ENCODE results near the gene USP13. TPM values are rescaled to one million over a fixed set of nuclear protein-coding genes. Genes with fewer than 3 reads are reported as not detected.

The USP13 gene
- total and polyA plus RNA-seq, 2 of the 13 experiments (the other 11 are each of a cell fraction or from before 2014, with no cell fraction given): 15.9 to 36.7 TPM

DNA sequence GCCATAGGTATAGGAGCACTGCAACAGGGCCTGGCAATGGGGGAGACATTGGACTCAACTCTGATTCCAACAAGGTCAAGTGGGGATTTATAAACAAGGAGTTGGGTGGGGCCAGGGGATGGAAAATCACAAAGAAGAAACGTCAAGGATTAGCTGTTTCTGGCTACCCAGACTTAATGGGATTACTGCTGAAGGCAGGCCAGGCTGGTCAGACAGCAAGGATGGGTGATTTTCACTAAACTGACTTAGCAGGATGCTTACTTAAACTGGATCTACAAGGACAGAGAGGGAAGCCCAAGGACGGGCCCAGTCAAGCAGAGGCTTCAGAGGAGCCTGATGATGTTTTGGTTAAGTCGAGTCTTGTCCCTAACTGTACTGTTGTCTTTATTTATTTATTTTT is 76.2 kb downstream of the USP13 start:
- Histone ChIP-seq H3K79me2 (ENCODE audit: insufficient read depth, low read length) (peaks cover 6% of the 10 kb centered on the region), H2AFZ (ENCODE audit: low read length) (no peak overlapping the region), H3K9me3 (ENCODE audit: low read length) (no peaks in the 10 kb centered on the region), H3K27ac (ENCODE audit: extremely low read length, insufficient read depth, low read length) (no peak overlapping the region), H3K36me3 (replicated peaks in 1 of 2; ENCODE audit: control insufficient read depth in 1 of 2, insufficient read depth in 2 of 2, low read length in 2 of 2) (peaks cover 8 to 39% of the 10 kb centered on the region in 2 experiments; a peak in 4 of 5 replicates), H3K4me1 (ENCODE audit: insufficient read depth, low read length) (peaks cover 44% of the 10 kb centered on the region), H4K20me1 (ENCODE audit: insufficient read depth, low read length) (no peaks in the 10 kb centered on the region), H3K27me3 (ENCODE audit: control insufficient read depth in 1 of 2, insufficient read depth in 2 of 2, low read length in 2 of 2) (no peaks in the 10 kb centered on the region), H3K4me3 (replicated peaks in 1 of 3; ENCODE audit: insufficient read depth in 1 of 3, low read depth in 2 of 3, low read length in 3 of 3) (no peak overlapping the region), H3K4me2 (ENCODE audit: low read depth, low read length) (no peak overlapping the region), H3K9ac (ENCODE audit: insufficient read depth, low read depth, low read length) (no peak overlapping the region)
- 93% methylated on average over 3 of the region's 3 CpGs for WGBS (ENCODE audit: low lambda C conversion rate)
- CTCF ChIA-PET (ENCODE audit: low intra/inter-chr PET ratio, low total read pairs): no interaction called here
- POLR2A ChIA-PET: no interaction called here
- intact Hi-C loops (cut with micrococcal nuclease; ENCODE audit: unreplicated experiment): no loop called here
- in situ Hi-C loops (cut with HindIII; ENCODE audit: extremely low pct_ligation_motif_present, low pct_unique_long_range_greater_than_20kb): no loop called here
- BruUV-seq (replicated peaks): no TSS peak
- DNase-seq (ENCODE audit: low spot score) (no peak), FAIRE-seq (no peak), ATAC-seq (no peak)
- no peak for TF ChIP-seq RFX3 (CRISPR knock-in tag; IDR thresholded peaks at IDR 0.05)
- no peak for TF ChIP-seq RAD51 (IDR thresholded peaks at IDR 0.05; ENCODE audit: borderline replicate concordance)
- TF ChIP-seq KDM3A (CRISPR knock-in tag; IDR thresholded peaks at IDR 0.05; ENCODE audit: low read depth): no peak
- no peak for TF ChIP-seq JUNB (CRISPR knock-in tag; IDR thresholded peaks at IDR 0.05; ENCODE audit: borderline replicate concordance)
- no peak for TF ChIP-seq ZNF263 (CRISPR knock-in tag; IDR thresholded peaks at IDR 0.05)
- TF ChIP-seq, protein P1, sequence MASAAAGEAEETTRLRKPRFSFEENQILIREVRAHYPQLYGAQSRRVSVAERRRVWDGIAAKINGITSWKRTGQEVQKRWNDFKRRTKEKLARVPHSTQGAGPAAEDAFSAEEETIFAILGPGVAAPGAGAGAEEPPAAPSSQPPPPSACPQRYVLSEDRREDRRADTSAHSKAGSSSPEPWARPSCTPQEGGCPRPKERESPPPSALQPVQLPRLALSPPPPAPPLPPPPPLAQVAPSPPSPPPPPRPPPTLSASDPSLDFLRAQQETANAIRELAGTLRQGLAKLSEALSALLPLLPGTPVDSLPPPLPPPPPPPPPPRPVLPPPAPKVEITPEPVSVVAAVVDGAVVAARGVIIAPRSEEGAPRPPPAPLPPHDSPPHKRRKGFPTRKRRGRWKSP (CRISPR knock-in tag; IDR thresholded peaks at IDR 0.05): no peak
- no peak for TF ChIP-seq FOXO1 (CRISPR knock-in tag; IDR thresholded peaks at IDR 0.05)
- no peak for TF ChIP-seq LCORL (IDR thresholded peaks at IDR 0.05)
- TF ChIP-seq LCORL (CRISPR knock-in tag; IDR thresholded peaks at IDR 0.05): no peak

DNA sequence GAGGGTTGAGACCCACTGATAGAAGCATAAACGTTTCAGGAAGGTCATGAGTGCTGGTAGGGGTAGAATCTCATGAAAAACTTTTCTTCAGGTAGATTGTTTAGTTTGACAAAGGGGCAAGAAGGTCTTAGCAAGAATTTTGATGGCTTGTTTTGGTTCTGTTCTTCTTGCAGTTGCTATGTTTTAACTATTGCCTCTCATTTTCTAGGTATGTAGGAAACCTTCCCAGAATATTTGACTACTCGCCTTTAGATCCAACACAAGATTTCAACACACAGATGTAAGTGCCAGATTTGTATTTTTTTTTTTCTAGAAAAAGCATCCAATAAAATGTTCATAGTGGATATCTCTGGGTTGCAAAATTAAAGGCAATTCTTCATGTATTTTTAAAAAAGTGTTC is 77.1 kb downstream of the USP13 start:
- BruUV-seq (replicated peaks): no TSS peak
- FAIRE-seq: no peak
- ATAC-seq: no peak

More for the DNA sequence above, 77.1 kb downstream of the USP13 start:
- Histone ChIP-seq H3K27me3 (ENCODE audit: control insufficient read depth in 1 of 2, insufficient read depth in 2 of 2, low read length in 2 of 2) (no peaks in the 10 kb centered on the region), H3K4me1 (ENCODE audit: insufficient read depth, low read length) (peaks cover 53% of the 10 kb centered on the region), H3K27ac (ENCODE audit: extremely low read length, insufficient read depth, low read length) (no peak overlapping the region), H2AFZ (ENCODE audit: low read length) (no peak overlapping the region), H3K4me2 (ENCODE audit: low read depth, low read length) (no peak overlapping the region), H3K9me3 (ENCODE audit: low read length) (no peaks in the 10 kb centered on the region), H3K4me3 (replicated peaks in 1 of 3; ENCODE audit: insufficient read depth in 1 of 3, low read depth in 2 of 3, low read length in 3 of 3) (no peak overlapping the region), H3K79me2 (ENCODE audit: insufficient read depth, low read length) (peaks cover 6% of the 10 kb centered on the region), H3K36me3 (replicated peaks in 1 of 2; ENCODE audit: control insufficient read depth in 1 of 2, insufficient read depth in 2 of 2, low read length in 2 of 2) (peaks cover 8 to 39% of the 10 kb centered on the region in 2 experiments; a peak in 4 of 5 replicates), H3K9ac (ENCODE audit: insufficient read depth, low read depth, low read length) (no peak overlapping the region), H4K20me1 (ENCODE audit: insufficient read depth, low read length) (no peaks in the 10 kb centered on the region)
- DNase-seq (ENCODE audit: low spot score): no peak
- ChIA-PET POLR2A (no interaction called here), CTCF (ENCODE audit: low intra/inter-chr PET ratio, low total read pairs) (no interaction called here)
- no peak for TF ChIP-seq ZSCAN22 (CRISPR knock-in tag; IDR thresholded peaks at IDR 0.05)
- TF ChIP-seq ZNF75D (CRISPR knock-in tag; IDR thresholded peaks at IDR 0.05; ENCODE audit: borderline replicate concordance): no peak
- in situ Hi-C loops (cut with HindIII; ENCODE audit: extremely low pct_ligation_motif_present, low pct_unique_long_range_greater_than_20kb): no loop called here
- WGBS (ENCODE audit: low lambda C conversion rate): 93% methylated on average over 2 of the region's 2 CpGs
- intact Hi-C loops (cut with micrococcal nuclease; ENCODE audit: unreplicated experiment): loop anchor here (5.0 kb wide), 1 partner anchor 78 kb away; the partner anchor contains the start of gene USP13

Data from HepG2 (cell line).